Calu3 (cell line): ENCODE measurements around the gene CEP170B. TPM values are rescaled to one million over a fixed set of nuclear protein-coding genes. Genes with fewer than 3 reads are reported as not detected.

Experiments used
- BruUV-seq: library from RNA; stranded (reverse); fragments of 400-500 nt; replicated peaks from 2 replicates; lab custom pipeline; 2021; lab: Mats Ljungman, UMichigan
- CTCF ChIA-PET: fragments of 300-600 bp; sonication (Branson Sonifier 250); formaldehyde crosslinking; loops from one replicate; lab custom pipeline; 2022; ENCODE audit warnings: antibody characterized with exemption; lab: Charles Lee
- DNase-seq: peaks from one replicate; pipeline ENCODE4 v3.0.0; 2022
- H3K27ac Mint-ChIP-seq: one replicate; pipeline ENCODE4 v1.8.0; 2022; ENCODE audit warnings: mixed read lengths; ENCODE audit not compliant: unreplicated experiment
- H3K27me3 Mint-ChIP-seq: one replicate; pipeline ENCODE4 v1.8.0; 2022; ENCODE audit warnings: mixed read lengths; ENCODE audit not compliant: unreplicated experiment
- H3K36me3 Mint-ChIP-seq: one replicate; pipeline ENCODE4 v1.8.0; 2022; ENCODE audit warnings: mild to moderate bottlenecking, moderate library complexity, mixed read lengths; ENCODE audit not compliant: insufficient read depth, unreplicated experiment
- H3K4me1 Mint-ChIP-seq: one replicate; pipeline ENCODE4 v1.8.0; 2022; ENCODE audit warnings: mild to moderate bottlenecking, low read depth, mixed read lengths; ENCODE audit not compliant: unreplicated experiment
- H3K4me3 Mint-ChIP-seq: one replicate; pipeline ENCODE4 v1.8.0; 2022; ENCODE audit warnings: mild to moderate bottlenecking, low read depth, moderate library complexity, mixed read lengths; ENCODE audit not compliant: unreplicated experiment
- H3K9me3 Mint-ChIP-seq: one replicate; pipeline ENCODE4 v1.8.0; 2022; ENCODE audit warnings: low read depth, mixed read lengths; ENCODE audit not compliant: unreplicated experiment
- CTCF ChIP-seq: fragments of 200-600 bp; IDR thresholded peaks from one replicate; pipeline ENCODE4 v1.8.0; 2022; ENCODE audit warnings: antibody characterized with exemption; ENCODE audit not compliant: unreplicated experiment
- intact Hi-C: fragments of 100-400 bp; cut with micrococcal nuclease; formaldehyde crosslinking; loops from one replicate; pipeline ENCODE4 v1.10.0; 2022; ENCODE audit not compliant: unreplicated experiment
- total RNA-seq: library from RNA; stranded (reverse); gene quantifications from 2 replicates; pipeline ENCODE4 v1.2.3, GENCODE V29; 2022

CEP170B gene
- total RNA-seq, 1 experiment from 2014 or later: 60.2 TPM

- DNase-seq: no peak
- TF ChIP-seq CTCF: no peak
- Mint-ChIP-seq H3K4me1 (peaks cover 10% of the 10 kb centered on the region), H3K4me3 (no peak overlapping the region), H3K27me3 (no peaks in the 10 kb centered on the region), H3K9me3 (no peaks in the 10 kb centered on the region), H3K36me3 (peaks cover 35% of the 10 kb centered on the region), H3K27ac (no peak overlapping the region)
- no TSS peak for BruUV-seq
- intact Hi-C loops: loop anchor here (10.0 kb wide), 1 partner anchor 79 kb away; the partner anchor contains the start of gene AHNAK2
- CTCF ChIA-PET: no interaction called here
Measured at GRCh38 chr14:104895786-104896661, 31.0 kb downstream of the CEP170B start.

- no peak overlapping the region for H3K4me3 Mint-ChIP-seq
Measured at GRCh38 chr14:104897330-104898194, 32.5 kb downstream of the CEP170B start.

GRCh38 chr14:104898195-104898558, 33.1 kb downstream of the CEP170B start:
- H3K27ac Mint-ChIP-seq: no peak overlapping the region
- H3K4me1 Mint-ChIP-seq: peaks cover 10% of the 10 kb centered on the region
- H3K9me3 Mint-ChIP-seq: no peaks in the 10 kb centered on the region
- CTCF ChIA-PET: interaction anchor here (0.6 kb wide), 1 partner anchor 230 kb away, joined by 4 read pairs; no protein-coding TSS in a partner anchor
- intact Hi-C loops: loop anchor here (10.0 kb wide), 1 partner anchor 77 kb away; the partner anchor contains the start of gene AHNAK2
- H3K36me3 Mint-ChIP-seq: peaks cover 25% of the 10 kb centered on the region
- no peak for DNase-seq
- H3K27me3 Mint-ChIP-seq: no peaks in the 10 kb centered on the region
- BruUV-seq: no TSS peak
- H3K4me3 Mint-ChIP-seq: no peak overlapping the region
- TF ChIP-seq CTCF: no peak

More at GRCh38 chr14:104897330-104898194, 32.5 kb downstream of the CEP170B start:
- Mint-ChIP-seq H3K9me3 (no peaks in the 10 kb centered on the region), H3K27ac (no peak overlapping the region), H3K27me3 (no peaks in the 10 kb centered on the region), H3K4me1 (peaks cover 10% of the 10 kb centered on the region), H3K36me3 (peaks cover 25% of the 10 kb centered on the region)
- no peak for DNase-seq
- CTCF ChIA-PET: no interaction called here
- TF ChIP-seq CTCF: no peak
- BruUV-seq: no TSS peak
- intact Hi-C loops: loop anchor here (10.0 kb wide), 1 partner anchor 77 kb away; the partner anchor contains the start of gene AHNAK2

DNA sequence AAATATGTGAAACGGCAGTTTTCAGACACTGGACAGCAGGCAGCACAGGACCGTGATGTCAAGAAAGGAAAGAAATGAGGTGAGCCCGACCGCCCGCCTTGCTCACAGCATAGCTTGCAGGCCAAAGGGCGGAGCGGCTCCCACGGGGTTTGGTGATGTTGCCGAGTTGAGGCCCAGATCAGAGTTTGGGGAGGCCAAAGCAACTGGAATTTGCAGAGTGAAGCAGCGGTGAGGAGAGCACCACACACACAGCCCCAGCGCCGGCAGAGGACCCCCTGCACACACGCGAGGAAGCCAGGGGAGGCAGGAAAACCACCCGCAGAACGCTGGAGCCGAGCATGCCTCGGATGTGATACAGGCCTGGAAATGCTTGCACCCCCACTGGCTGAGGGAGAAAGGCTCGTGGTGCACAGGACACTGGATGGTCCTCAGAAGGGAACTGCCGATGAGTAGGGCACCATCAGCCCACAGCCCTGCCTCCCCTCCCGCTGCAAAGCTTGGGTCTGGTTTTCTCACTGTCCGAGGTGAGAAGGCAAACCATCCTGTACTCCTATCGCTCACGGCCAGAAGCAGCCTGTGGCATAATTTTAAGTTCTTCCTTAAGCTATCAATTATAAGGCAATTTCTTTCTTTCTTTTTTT, 33.9 kb downstream of the CEP170B start:
- CTCF ChIA-PET: interaction anchor here (0.6 to 0.7 kb wide), 2 partner anchors 230 to 412 kb away, joined by 3 to 4 read pairs; no protein-coding TSS in a partner anchor
- Mint-ChIP-seq H3K36me3 (peaks cover 25% of the 10 kb centered on the region), H3K4me1 (peaks cover 10% of the 10 kb centered on the region), H3K27me3 (peaks cover 5% of the 10 kb centered on the region), H3K9me3 (no peaks in the 10 kb centered on the region), H3K27ac (no peak overlapping the region), H3K4me3 (no peak overlapping the region)
- no peak for TF ChIP-seq CTCF
- intact Hi-C loops: loop anchor here (10.0 kb wide), 1 partner anchor 76 kb away; the partner anchor contains the start of gene AHNAK2
- BruUV-seq: no TSS peak
- no peak for DNase-seq
